Measurements from ENCODE around the gene DUSP9.

GRCh38 chrX:153700376-153700945, 53.5 kb downstream of the DUSP9 start:
- TF ChIP-seq POLR2A (IDR thresholded peaks at IDR 0.05; ENCODE audit: low read depth, low read length), result no peak
- no peak for TF ChIP-seq POLR2AphosphoS5 (IDR thresholded peaks at IDR 0.05; ENCODE audit: low read depth, low read length)
- no peak for TF ChIP-seq TAF1 (IDR thresholded peaks at IDR 0.05; ENCODE audit: borderline replicate concordance, low read depth, low read length)

Data from GM12892 (cell line).